Measurements from ENCODE around the gene MICAL3.

The MICAL3 gene

GRCh38 chr22:17903564-17904295, 120.6 kb downstream of the MICAL3 start:
- H3K9me3 ChIP-seq (ENCODE audit: control insufficient read depth, low read length): no peaks in the 10 kb centered on the region
- peaks cover 5% of the 10 kb centered on the region for H3K4me1 ChIP-seq (ENCODE audit: control insufficient read depth, insufficient read depth, low read length)
- no peak overlapping the region for H3K9ac ChIP-seq (ENCODE audit: low read length)
- peaks cover 52% of the 10 kb centered on the region for H3K36me3 ChIP-seq (ENCODE audit: control insufficient read depth, insufficient read depth, low read length, severe bottlenecking)
- no peaks in the 10 kb centered on the region for H3K27me3 ChIP-seq (replicated peaks; ENCODE audit: control insufficient read depth, insufficient read depth, low read length)
- no peak for DNase-seq (ENCODE audit: low read depth)
- H3K4me3 ChIP-seq (ENCODE audit: low read length): no peak overlapping the region

- no peak overlapping the region for H3K9ac ChIP-seq (ENCODE audit: low read length)
- H3K9me3 ChIP-seq (ENCODE audit: control insufficient read depth, low read length): no peaks in the 10 kb centered on the region
- H3K4me1 ChIP-seq (ENCODE audit: control insufficient read depth, insufficient read depth, low read length): peaks cover 5% of the 10 kb centered on the region
- peaks cover 57% of the 10 kb centered on the region for H3K36me3 ChIP-seq (ENCODE audit: control insufficient read depth, insufficient read depth, low read length, severe bottlenecking)
- DNase-seq (ENCODE audit: low read depth): no peak
- no peak overlapping the region for H3K4me3 ChIP-seq (ENCODE audit: low read length)
- no peaks in the 10 kb centered on the region for H3K27me3 ChIP-seq (replicated peaks; ENCODE audit: control insufficient read depth, insufficient read depth, low read length)
Measured at GRCh38 chr22:17902960-17903359, 121.4 kb downstream of the MICAL3 start.

- Histone ChIP-seq H3K4me3 (ENCODE audit: low read length) (no peak overlapping the region), H3K27me3 (replicated peaks; ENCODE audit: control insufficient read depth, insufficient read depth, low read length) (no peaks in the 10 kb centered on the region), H3K36me3 (ENCODE audit: control insufficient read depth, insufficient read depth, low read length, severe bottlenecking) (peaks cover 52% of the 10 kb centered on the region), H3K9me3 (ENCODE audit: control insufficient read depth, low read length) (no peaks in the 10 kb centered on the region), H3K9ac (ENCODE audit: low read length) (no peak overlapping the region), H3K4me1 (ENCODE audit: control insufficient read depth, insufficient read depth, low read length) (no peaks in the 10 kb centered on the region)
- no peak for DNase-seq (ENCODE audit: low read depth)
Measured at GRCh38 chr22:17898375-17898774, 126.0 kb downstream of the MICAL3 start.

- Histone ChIP-seq H3K36me3 (ENCODE audit: control insufficient read depth, insufficient read depth, low read length, severe bottlenecking) (peaks cover 53% of the 10 kb centered on the region), H3K4me1 (ENCODE audit: control insufficient read depth, insufficient read depth, low read length) (no peaks in the 10 kb centered on the region), H3K9ac (ENCODE audit: low read length) (no peak overlapping the region), H3K4me3 (ENCODE audit: low read length) (no peak overlapping the region), H3K27me3 (replicated peaks; ENCODE audit: control insufficient read depth, insufficient read depth, low read length) (no peaks in the 10 kb centered on the region), H3K9me3 (ENCODE audit: control insufficient read depth, low read length) (no peaks in the 10 kb centered on the region)
- no peak for DNase-seq (ENCODE audit: low read depth)
Measured at GRCh38 chr22:17897858-17898257, 126.5 kb downstream of the MICAL3 start.

- no peaks in the 10 kb centered on the region for H3K27me3 ChIP-seq (replicated peaks; ENCODE audit: control insufficient read depth, insufficient read depth, low read length)
- no peak overlapping the region for H3K9ac ChIP-seq (ENCODE audit: low read length)
- H3K9me3 ChIP-seq (ENCODE audit: control insufficient read depth, low read length): no peaks in the 10 kb centered on the region
- H3K4me3 ChIP-seq (ENCODE audit: low read length): no peak overlapping the region
- no peaks in the 10 kb centered on the region for H3K4me1 ChIP-seq (ENCODE audit: control insufficient read depth, insufficient read depth, low read length)
- H3K36me3 ChIP-seq (ENCODE audit: control insufficient read depth, insufficient read depth, low read length, severe bottlenecking): peaks cover 54% of the 10 kb centered on the region
- no peak for DNase-seq (ENCODE audit: low read depth)
Measured at GRCh38 chr22:17897426-17897825, 126.9 kb downstream of the MICAL3 start.

GRCh38 chr22:17896586-17896985, 127.8 kb downstream of the MICAL3 start:
- Histone ChIP-seq H3K9me3 (ENCODE audit: control insufficient read depth, low read length) (no peaks in the 10 kb centered on the region), H3K9ac (ENCODE audit: low read length) (no peak overlapping the region), H3K4me3 (ENCODE audit: low read length) (no peak overlapping the region), H3K27me3 (replicated peaks; ENCODE audit: control insufficient read depth, insufficient read depth, low read length) (no peaks in the 10 kb centered on the region), H3K4me1 (ENCODE audit: control insufficient read depth, insufficient read depth, low read length) (peaks cover 2% of the 10 kb centered on the region), H3K36me3 (ENCODE audit: control insufficient read depth, insufficient read depth, low read length, severe bottlenecking) (peaks cover 53% of the 10 kb centered on the region)
- DNase-seq (ENCODE audit: low read depth): no peak

- H3K27me3 ChIP-seq (replicated peaks; ENCODE audit: control insufficient read depth, insufficient read depth, low read length): no peaks in the 10 kb centered on the region
- no peak for DNase-seq (ENCODE audit: low read depth)
- no peaks in the 10 kb centered on the region for H3K9me3 ChIP-seq (ENCODE audit: control insufficient read depth, low read length)
- peaks cover 16% of the 10 kb centered on the region for H3K4me1 ChIP-seq (ENCODE audit: control insufficient read depth, insufficient read depth, low read length)
- H3K4me3 ChIP-seq (ENCODE audit: low read length): no peak overlapping the region
- peaks cover 46% of the 10 kb centered on the region for H3K36me3 ChIP-seq (ENCODE audit: control insufficient read depth, insufficient read depth, low read length, severe bottlenecking)
- H3K9ac ChIP-seq (ENCODE audit: low read length): no peak overlapping the region
Measured at GRCh38 chr22:17893900-17894535, 130.3 kb downstream of the MICAL3 start.

GRCh38 chr22:17892376-17892775, 132.0 kb downstream of the MICAL3 start:
- Histone ChIP-seq H3K36me3 (ENCODE audit: control insufficient read depth, insufficient read depth, low read length, severe bottlenecking) (peaks cover 56% of the 10 kb centered on the region), H3K9me3 (ENCODE audit: control insufficient read depth, low read length) (no peaks in the 10 kb centered on the region), H3K27me3 (replicated peaks; ENCODE audit: control insufficient read depth, insufficient read depth, low read length) (no peaks in the 10 kb centered on the region), H3K4me3 (ENCODE audit: low read length) (no peak overlapping the region), H3K9ac (ENCODE audit: low read length) (no peak overlapping the region), H3K4me1 (ENCODE audit: control insufficient read depth, insufficient read depth, low read length) (peaks cover 16% of the 10 kb centered on the region)
- DNase-seq (ENCODE audit: low read depth): no peak

- Histone ChIP-seq H3K4me3 (ENCODE audit: low read length) (no peak overlapping the region), H3K36me3 (ENCODE audit: control insufficient read depth, insufficient read depth, low read length, severe bottlenecking) (peaks cover 60% of the 10 kb centered on the region)
- no peak for DNase-seq (ENCODE audit: low read depth)
Measured at GRCh38 chr22:17891481-17892167, 132.7 kb downstream of the MICAL3 start.

GRCh38 chr22:17890892-17891291, 133.5 kb downstream of the MICAL3 start:
- H3K36me3 ChIP-seq (ENCODE audit: control insufficient read depth, insufficient read depth, low read length, severe bottlenecking): peaks cover 59% of the 10 kb centered on the region
- H3K9ac ChIP-seq (ENCODE audit: low read length): no peak overlapping the region
- no peak for DNase-seq (ENCODE audit: low read depth)
- H3K9me3 ChIP-seq (ENCODE audit: control insufficient read depth, low read length): no peaks in the 10 kb centered on the region
- H3K27me3 ChIP-seq (replicated peaks; ENCODE audit: control insufficient read depth, insufficient read depth, low read length): no peaks in the 10 kb centered on the region
- H3K4me1 ChIP-seq (ENCODE audit: control insufficient read depth, insufficient read depth, low read length): peaks cover 16% of the 10 kb centered on the region
- H3K4me3 ChIP-seq (ENCODE audit: low read length): no peak overlapping the region

More at GRCh38 chr22:17891481-17892167, 132.7 kb downstream of the MICAL3 start:
- peaks cover 16% of the 10 kb centered on the region for H3K4me1 ChIP-seq (ENCODE audit: control insufficient read depth, insufficient read depth, low read length)
- no peak overlapping the region for H3K9ac ChIP-seq (ENCODE audit: low read length)
- no peaks in the 10 kb centered on the region for H3K9me3 ChIP-seq (ENCODE audit: control insufficient read depth, low read length)
- no peaks in the 10 kb centered on the region for H3K27me3 ChIP-seq (replicated peaks; ENCODE audit: control insufficient read depth, insufficient read depth, low read length)

GRCh38 chr22:17890245-17890671, 134.1 kb downstream of the MICAL3 start:
- no peaks in the 10 kb centered on the region for H3K27me3 ChIP-seq (replicated peaks; ENCODE audit: control insufficient read depth, insufficient read depth, low read length)
- H3K9me3 ChIP-seq (ENCODE audit: control insufficient read depth, low read length): no peaks in the 10 kb centered on the region
- H3K4me3 ChIP-seq (ENCODE audit: low read length): no peak overlapping the region
- DNase-seq (ENCODE audit: low read depth): no peak
- no peak overlapping the region for H3K9ac ChIP-seq (ENCODE audit: low read length)
- H3K4me1 ChIP-seq (ENCODE audit: control insufficient read depth, insufficient read depth, low read length): peaks cover 16% of the 10 kb centered on the region
- H3K36me3 ChIP-seq (ENCODE audit: control insufficient read depth, insufficient read depth, low read length, severe bottlenecking): peaks cover 60% of the 10 kb centered on the region
